A549 (cell line): ENCODE results near the gene TFR2. TPM values are rescaled to one million over a fixed set of nuclear protein-coding genes. Genes with fewer than 3 reads are reported as not detected.

Experiments
- ATAC-seq, 2 experiments: fragments of 200-7000 bp in 1 of 2; fragments of >200 bp in 1 of 2; cut with Nextera tagmentation in 1 of 2; cut with Tn5 transposase in 1 of 2; 3 replicates each; pipeline versions ENCODE4 v1.8.0 to v1.9.1; 2018 to 2020; ENCODE audit warnings: mild to moderate bottlenecking in 1 of 2, moderate library complexity in 1 of 2
- CTCF ChIA-PET: fragments of 300-600 bp; sonication (Branson Sonifier 250); formaldehyde crosslinking; extraction: SDS; loops from one replicate; lab custom pipeline; 2021; ENCODE audit warnings: antibody characterized with exemption, inconsistent platforms; lab: Yijun Ruan, JAX
- POLR2A ChIA-PET: fragments of 350-600 bp; formaldehyde crosslinking; extraction: SDS; loops from one replicate; lab custom pipeline; 2021; ENCODE audit warnings: antibody characterized with exemption, inconsistent platforms; lab: Yijun Ruan, JAX
- DNase-seq, 2 experiments: peaks; one replicate each; pipeline versions ENCODE4 v3.0.0 to v3.0.0-alpha.2; 2011 to 2016; ENCODE audit warnings: low read depth in 1 of 2, low spot score in 1 of 2
- FAIRE-seq: peaks from 2 replicates; lab custom pipeline; 2011; peaks lifted over from hg19 to GRCh38; lab: Jason Lieb, UNC
- H3K27ac ChIP-seq, 2 experiments: fragments of >200 bp; sonication (Bioruptor Twin); formaldehyde crosslinking; 3 replicates each; pipeline ENCODE4 v1.5.1; 2016 to 2017
- H3K4me1 ChIP-seq: fragments of >200 bp; sonication (Bioruptor Twin); formaldehyde crosslinking; 3 replicates; pipeline ENCODE4 v1.6.1; 2016
- H3K4me2 ChIP-seq: fragments of >200 bp; sonication (Bioruptor Twin); formaldehyde crosslinking; 3 replicates; pipeline ENCODE4 v1.6.1; 2016
- H3K4me3 ChIP-seq: fragments of >200 bp; sonication (Bioruptor Twin); formaldehyde crosslinking; 3 replicates; pipeline ENCODE4 v1.5.1; 2016
- H3K9me3 ChIP-seq: fragments of >200 bp; sonication (Bioruptor Twin); formaldehyde crosslinking; 3 replicates; pipeline ENCODE4 v1.6.1; 2016
- ATOH8 ChIP-seq: fragments of 250-450 bp; sonication (Bioruptor Pico); IDR thresholded peaks from 2 replicates; pipeline ENCODE4 v1.5.0; 2020; ENCODE audit warnings: low read depth, mild to moderate bottlenecking, moderate library complexity
- BCL3 ChIP-seq: fragments of >200 bp; sonication (Bioruptor Twin); formaldehyde crosslinking; IDR thresholded peaks from 3 replicates; pipeline ENCODE4 v1.6.1; 2016
- CBX2 ChIP-seq: fragments of 200-600 bp; sonication (generic); IDR thresholded peaks from 2 replicates; pipeline ENCODE4 v1.6.1; 2016; ENCODE audit warnings: low read depth, mild to moderate bottlenecking, borderline replicate concordance
- CEBPB ChIP-seq, 2 experiments: fragments of >200 bp in 1 of 2; sonication (Bioruptor Twin) in 1 of 2; formaldehyde crosslinking in 1 of 2; IDR thresholded peaks; 2 replicates each; pipeline ENCODE4 v1.6.1; 2012 to 2016
- CHD2 ChIP-seq: fragments of 150-350 bp; IDR thresholded peaks from 2 replicates; pipeline ENCODE4 v1.6.1; 2014; ENCODE audit warnings: low read length; ENCODE audit not compliant: partially characterized antibody
- CHD4 ChIP-seq: fragments of 200-600 bp; sonication (generic); IDR thresholded peaks from 2 replicates; pipeline ENCODE4 v1.6.1; 2016; ENCODE audit warnings: antibody characterized with exemption, mild to moderate bottlenecking, borderline replicate concordance
- EHF ChIP-seq: fragments of 250-450 bp; sonication (Bioruptor Pico); IDR thresholded peaks from 2 replicates; pipeline ENCODE4 v1.5.0; 2020; ENCODE audit warnings: mild to moderate bottlenecking
- ELK1 ChIP-seq: fragments of 150-350 bp; IDR thresholded peaks from 2 replicates; pipeline ENCODE4 v1.6.1; 2014; ENCODE audit warnings: low read depth, mild to moderate bottlenecking, low read length
- EP300 ChIP-seq, 2 experiments: fragments of >200 bp; sonication (Bioruptor Twin); formaldehyde crosslinking; IDR thresholded peaks; 2 replicates in 1 of 2; 3 replicates in 1 of 2; pipeline ENCODE4 v1.6.1; 2016 to 2017
- FOSB ChIP-seq: fragments of 250-450 bp; sonication (Bioruptor Pico); IDR thresholded peaks from 2 replicates; pipeline ENCODE4 v1.5.0; 2020; ENCODE audit warnings: mild to moderate bottlenecking, moderate library complexity
- FOXS1 ChIP-seq: fragments of 250-450 bp; sonication (Bioruptor Pico); IDR thresholded peaks from 2 replicates; pipeline ENCODE4 v1.5.0; 2020; ENCODE audit warnings: mild to moderate bottlenecking, moderate library complexity
- HDAC2 ChIP-seq: fragments of 200-600 bp; sonication (generic); IDR thresholded peaks from 2 replicates; pipeline ENCODE4 v1.6.1; 2016
- HES2 ChIP-seq: fragments of >200 bp; sonication (Bioruptor Twin); formaldehyde crosslinking; IDR thresholded peaks from 2 replicates; pipeline ENCODE4 v1.6.1; 2016
- HEYL ChIP-seq: fragments of 250-450 bp; sonication (Bioruptor Pico); IDR thresholded peaks from 2 replicates; pipeline ENCODE4 v1.8.0; 2021; ENCODE audit warnings: mild to moderate bottlenecking, moderate library complexity
- HMGXB4 ChIP-seq: fragments of 250-450 bp; sonication (Bioruptor Pico); IDR thresholded peaks from 2 replicates; pipeline ENCODE4 v1.5.0; 2021; ENCODE audit warnings: mild to moderate bottlenecking, moderate library complexity, borderline replicate concordance
- KDM1A ChIP-seq: fragments of 200-600 bp; sonication (generic); IDR thresholded peaks from 2 replicates; pipeline ENCODE4 v1.6.1; 2016; ENCODE audit warnings: low read depth, mild to moderate bottlenecking
- MAX ChIP-seq: IDR thresholded peaks from 2 replicates; pipeline ENCODE4 v1.6.1; 2012
- MAZ ChIP-seq: fragments of 150-350 bp; IDR thresholded peaks from 2 replicates; pipeline ENCODE4 v1.6.1; 2014; ENCODE audit warnings: antibody characterized with exemption, low read depth, low read length, borderline replicate concordance
- NR3C1 ChIP-seq: fragments of >200 bp; sonication (Bioruptor Twin); formaldehyde crosslinking; IDR thresholded peaks from 3 replicates; pipeline ENCODE4 v1.6.1; 2017
- PBX3 ChIP-seq: IDR thresholded peaks from 2 replicates; pipeline ENCODE4 v1.6.1; 2012
- PHF8 ChIP-seq: fragments of 200-600 bp; sonication (generic); IDR thresholded peaks from 2 replicates; pipeline ENCODE4 v1.6.1; 2016; ENCODE audit warnings: low read depth, mild to moderate bottlenecking, antibody characterized with exemption, moderate library complexity, borderline replicate concordance
- POLR2AphosphoS2 ChIP-seq: conservative IDR thresholded peaks from 2 replicates; pipeline ENCODE4 v1.6.1; 2012; ENCODE audit warnings: low read length, improper control_type of control experiment, inconsistent platforms
- RAD21 ChIP-seq, 2 experiments: fragments of >200 bp in 1 of 2; sonication (Bioruptor Twin) in 1 of 2; formaldehyde crosslinking in 1 of 2; IDR thresholded peaks in 1 of 2; conservative IDR thresholded peaks in 1 of 2; 2 replicates in 1 of 2; 3 replicates in 1 of 2; pipeline ENCODE4 v1.6.1; 2012 to 2018; ENCODE audit warnings: inconsistent platforms in 1 of 2
- RARB ChIP-seq: fragments of 250-450 bp; sonication (Bioruptor Pico); IDR thresholded peaks from 2 replicates; pipeline ENCODE4 v1.8.0; 2021; ENCODE audit warnings: mild to moderate bottlenecking, moderate library complexity
- RCOR1 ChIP-seq: fragments of 150-350 bp; IDR thresholded peaks from 2 replicates; pipeline ENCODE4 v1.6.1; 2014; ENCODE audit warnings: antibody characterized with exemption, low read length, low read depth
- RFX5 ChIP-seq: fragments of 450-650 bp; IDR thresholded peaks from 2 replicates; pipeline ENCODE4 v1.7.1; 2014; ENCODE audit warnings: antibody characterized with exemption, mild to moderate bottlenecking, moderate library complexity
- SREBF2 ChIP-seq: fragments of 450-650 bp; IDR thresholded peaks from 2 replicates; pipeline ENCODE4 v1.6.1; 2014; ENCODE audit warnings: mild to moderate bottlenecking, moderate library complexity
- TFCP2L1 ChIP-seq: fragments of 250-450 bp; sonication (Bioruptor Pico); IDR thresholded peaks from 2 replicates; pipeline ENCODE4 v1.5.0; 2021; ENCODE audit warnings: mild to moderate bottlenecking
- USF2 ChIP-seq: fragments of 450-650 bp; IDR thresholded peaks from 2 replicates; pipeline ENCODE4 v1.6.1; 2014; ENCODE audit warnings: antibody characterized with exemption
- WGBS: methylation state at CpG from one replicate; pipeline ENCODE4 v1.1.6; 2017; ENCODE audit errors: missing lambda C conversion rate; 5-methylcytosine and 5-hydroxymethylcytosine counted together
- polyA plus RNA-seq, 4 experiments: library from polyadenylated mRNA; depleted of rRNA in 3 of 4; stranded (reverse); fragments of >200 nt; fragmentation: RNase III in 1 of 4; extraction: RNeasy Plus Mini Kit Qiagen cat#74134 plus additional on column Dnase treatment in 1 of 4; gene quantifications; 2 replicates in 3 of 4; 3 replicates in 1 of 4; pipeline ENCODE4 v1.2.3, GENCODE V29; 2011 to 2017

Gene TFR2
- polyA plus RNA-seq, 2 of the 4 experiments (the other 2 are of a cell fraction): 1.1 to 2.5 TPM

GRCh38 chr7:100683659-100684533 is 42.5 kb upstream of the TFR2 start:
- CTCF ChIA-PET: interaction anchor here (0.7 to 6.4 kb wide), 8 partner anchors 9 to 553 kb away, joined by 3 to 54 read pairs (median 4); partner anchors contain the start of genes GIGYF1 and MOSPD3
- Histone ChIP-seq H3K9me3 (no peaks in the 10 kb centered on the region), H3K4me1 (peaks cover 26% of the 10 kb centered on the region), H3K4me2 (no peak overlapping the region), H3K4me3 (no peak overlapping the region), H3K27ac (no peak overlapping the region)
- ATAC-seq: no peak
- POLR2A ChIA-PET: interaction anchor here (1.3 kb wide), 1 partner anchor 11 kb away, joined by 4 read pairs; the partner anchor contains the start of gene GNB2
- WGBS: 95% methylated on average over 26 of the region's 37 CpGs
- TF ChIP-seq CHD2 (no peak), EHF (CRISPR knock-in tag) (no peak), HDAC2 (no peak), FOXS1 (CRISPR knock-in tag) (no peak), RARB (no peak), PBX3 (no peak), KDM1A (no peak), CHD4 (no peak), RAD21 (conservative IDR thresholded peaks at IDR 0.05 in 1 of 2, IDR thresholded peaks at IDR 0.05 in 1 of 2) (no peak), FOSB (CRISPR knock-in tag) (no peak), CBX2 (no peak), HMGXB4 (CRISPR knock-in tag) (no peak), SREBF2 (no peak), MAZ (no peak), CEBPB (IDR thresholded peaks at IDR 0.05) (no peak), EP300 (IDR thresholded peaks at IDR 0.05) (no peak), RCOR1 (no peak), ELK1 (no peak), MAX (no peak), RFX5 (no peak)
- DNase-seq: no peak
- FAIRE-seq: no peak

- Histone ChIP-seq H3K27ac (no peak overlapping the region; a peak in 1 of 6 replicates), H3K9me3 (no peaks in the 10 kb centered on the region), H3K4me2 (no peak overlapping the region), H3K4me1 (peaks cover 26% of the 10 kb centered on the region), H3K4me3 (no peak overlapping the region)
- ATAC-seq (no peak), FAIRE-seq (no peak), DNase-seq (no peak)
- WGBS: 93% methylated on average over 26 of the region's 28 CpGs
- ChIA-PET CTCF (interaction anchor here (0.8 to 6.4 kb wide), 8 partner anchors 10 to 123 kb away, joined by 3 to 54 read pairs (median 4); partner anchors contain the start of genes GIGYF1, MOSPD3 and POP7), POLR2A (interaction anchor here (1.3 kb wide), 1 partner anchor 10 kb away, joined by 4 read pairs; the partner anchor contains the start of gene GNB2)
- TF ChIP-seq ATOH8 (CRISPR knock-in tag) (no peak), KDM1A (no peak), POLR2AphosphoS2 (no peak), HEYL (no peak), BCL3 (no peak), FOSB (CRISPR knock-in tag) (no peak), PHF8 (no peak), TFCP2L1 (CRISPR knock-in tag) (no peak), USF2 (no peak), NR3C1 (no peak), HES2 (no peak)
These were observed 41.8 kb upstream of the TFR2 start for GRCh38 chr7:100682991-100683658.
